Measurements from ENCODE around the gene EDN2.
A peak's percentile ranks its signal among the peaks of the same experiment; 100 is the strongest.

EDN2 gene

DNA sequence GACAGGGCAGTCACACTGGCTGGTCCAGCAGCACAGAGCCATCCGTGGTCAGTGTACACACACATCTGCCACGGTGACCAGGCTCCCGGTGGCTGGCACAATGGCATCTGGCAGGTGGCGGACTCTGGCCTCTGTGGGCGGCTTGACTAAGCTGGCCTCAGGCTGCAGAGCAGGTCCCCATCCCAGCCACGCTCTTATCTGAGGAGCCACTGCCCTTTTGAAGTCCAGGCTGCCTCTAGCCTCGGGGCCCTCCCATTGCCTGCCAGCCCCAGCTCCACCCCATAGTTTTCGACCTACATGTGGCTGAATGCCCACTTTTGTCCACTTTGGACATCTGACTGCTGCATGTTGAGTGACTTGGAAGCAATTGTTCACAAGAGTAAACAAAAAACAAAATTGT, 29.9 kb upstream of the EDN2 start:
- H3F3A ChIP-seq (ENCODE audit: insufficient read depth, low read length) = no peaks in the 10 kb centered on the region
- H3K4me2 ChIP-seq (ENCODE audit: low read depth, low read length) = no peak overlapping the region
- no peaks in the 10 kb centered on the region for H3K36me3 ChIP-seq (replicated peaks; ENCODE audit: insufficient read depth, low read length)
- H4K20me1 ChIP-seq (ENCODE audit: insufficient read depth, low read length) = no peaks in the 10 kb centered on the region
- no peak overlapping the region for H2AFZ ChIP-seq (ENCODE audit: low read length)
- H3K27me3 ChIP-seq (replicated peaks; ENCODE audit: insufficient read depth, low read length) = no peaks in the 10 kb centered on the region
- H3K4me1 ChIP-seq (ENCODE audit: low read length) = peaks cover 21% of the 10 kb centered on the region
- H3K79me2 ChIP-seq (ENCODE audit: low read length) = no peaks in the 10 kb centered on the region
- no peaks in the 10 kb centered on the region for H3K9me3 ChIP-seq (replicated peaks; ENCODE audit: insufficient read depth, low read length)
- DNase-seq = no peak
- H3K4me3 ChIP-seq (ENCODE audit: low read length) = no peak overlapping the region
- H3K9ac ChIP-seq (ENCODE audit: low read length) = no peak overlapping the region
- H3K27ac ChIP-seq (ENCODE audit: low read length) = no peak overlapping the region
- H3K9me2 ChIP-seq (replicated peaks; ENCODE audit: insufficient read depth, low read length) = no peaks in the 10 kb centered on the region
- no peak for TF ChIP-seq EZH2 (optimal IDR thresholded peaks at IDR 0.05; ENCODE audit: low read depth, low read length)
- TF ChIP-seq, protein P1, sequence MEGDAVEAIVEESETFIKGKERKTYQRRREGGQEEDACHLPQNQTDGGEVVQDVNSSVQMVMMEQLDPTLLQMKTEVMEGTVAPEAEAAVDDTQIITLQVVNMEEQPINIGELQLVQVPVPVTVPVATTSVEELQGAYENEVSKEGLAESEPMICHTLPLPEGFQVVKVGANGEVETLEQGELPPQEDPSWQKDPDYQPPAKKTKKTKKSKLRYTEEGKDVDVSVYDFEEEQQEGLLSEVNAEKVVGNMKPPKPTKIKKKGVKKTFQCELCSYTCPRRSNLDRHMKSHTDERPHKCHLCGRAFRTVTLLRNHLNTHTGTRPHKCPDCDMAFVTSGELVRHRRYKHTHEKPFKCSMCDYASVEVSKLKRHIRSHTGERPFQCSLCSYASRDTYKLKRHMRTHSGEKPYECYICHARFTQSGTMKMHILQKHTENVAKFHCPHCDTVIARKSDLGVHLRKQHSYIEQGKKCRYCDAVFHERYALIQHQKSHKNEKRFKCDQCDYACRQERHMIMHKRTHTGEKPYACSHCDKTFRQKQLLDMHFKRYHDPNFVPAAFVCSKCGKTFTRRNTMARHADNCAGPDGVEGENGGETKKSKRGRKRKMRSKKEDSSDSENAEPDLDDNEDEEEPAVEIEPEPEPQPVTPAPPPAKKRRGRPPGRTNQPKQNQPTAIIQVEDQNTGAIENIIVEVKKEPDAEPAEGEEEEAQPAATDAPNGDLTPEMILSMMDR (IDR thresholded peaks at IDR 0.05; ENCODE audit: low read length) = no peak
- no peak for TF ChIP-seq EZH2phosphoT487 (IDR thresholded peaks at IDR 0.05; ENCODE audit: low read length)

DNA sequence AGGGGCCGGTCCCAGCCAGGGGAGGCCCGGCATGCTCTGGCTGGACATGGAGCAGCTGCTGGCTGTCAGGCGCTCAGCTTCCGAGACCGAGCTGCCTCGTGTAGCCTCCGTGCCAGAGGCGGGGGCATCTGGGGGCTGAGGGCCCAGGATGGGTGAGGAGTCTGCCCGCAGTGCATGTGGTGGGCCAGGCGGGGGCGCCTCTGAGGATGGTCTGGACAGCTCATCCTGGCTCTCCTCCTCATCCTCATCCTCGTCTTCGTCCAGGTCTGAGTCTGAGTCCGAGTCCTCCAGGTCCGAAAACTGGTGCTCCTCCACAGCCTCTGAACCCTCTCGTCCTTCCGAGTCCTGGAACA, 28.9 kb upstream of the EDN2 start:
- Histone ChIP-seq H3K4me1 (ENCODE audit: low read length) (peaks cover 21% of the 10 kb centered on the region), H3K27ac (ENCODE audit: low read length) (no peak overlapping the region), H3K36me3 (replicated peaks; ENCODE audit: insufficient read depth, low read length) (no peaks in the 10 kb centered on the region), H3K9me3 (replicated peaks; ENCODE audit: insufficient read depth, low read length) (no peaks in the 10 kb centered on the region), H3K27me3 (replicated peaks; ENCODE audit: insufficient read depth, low read length) (no peaks in the 10 kb centered on the region), H3K9ac (ENCODE audit: low read length) (no peak overlapping the region), H2AFZ (ENCODE audit: low read length) (no peak overlapping the region), H3K4me2 (ENCODE audit: low read depth, low read length) (no peak overlapping the region), H4K20me1 (ENCODE audit: insufficient read depth, low read length) (no peaks in the 10 kb centered on the region), H3F3A (ENCODE audit: insufficient read depth, low read length) (no peaks in the 10 kb centered on the region), H3K4me3 (ENCODE audit: low read length) (no peak overlapping the region), H3K79me2 (ENCODE audit: low read length) (no peaks in the 10 kb centered on the region), H3K9me2 (replicated peaks; ENCODE audit: insufficient read depth, low read length) (no peaks in the 10 kb centered on the region)
- TF ChIP-seq EZH2phosphoT487 (IDR thresholded peaks at IDR 0.05; ENCODE audit: low read length) = no peak
- TF ChIP-seq, protein P1 (IDR thresholded peaks at IDR 0.05; ENCODE audit: low read length) = peak; percentile 53
- no peak for DNase-seq

DNA sequence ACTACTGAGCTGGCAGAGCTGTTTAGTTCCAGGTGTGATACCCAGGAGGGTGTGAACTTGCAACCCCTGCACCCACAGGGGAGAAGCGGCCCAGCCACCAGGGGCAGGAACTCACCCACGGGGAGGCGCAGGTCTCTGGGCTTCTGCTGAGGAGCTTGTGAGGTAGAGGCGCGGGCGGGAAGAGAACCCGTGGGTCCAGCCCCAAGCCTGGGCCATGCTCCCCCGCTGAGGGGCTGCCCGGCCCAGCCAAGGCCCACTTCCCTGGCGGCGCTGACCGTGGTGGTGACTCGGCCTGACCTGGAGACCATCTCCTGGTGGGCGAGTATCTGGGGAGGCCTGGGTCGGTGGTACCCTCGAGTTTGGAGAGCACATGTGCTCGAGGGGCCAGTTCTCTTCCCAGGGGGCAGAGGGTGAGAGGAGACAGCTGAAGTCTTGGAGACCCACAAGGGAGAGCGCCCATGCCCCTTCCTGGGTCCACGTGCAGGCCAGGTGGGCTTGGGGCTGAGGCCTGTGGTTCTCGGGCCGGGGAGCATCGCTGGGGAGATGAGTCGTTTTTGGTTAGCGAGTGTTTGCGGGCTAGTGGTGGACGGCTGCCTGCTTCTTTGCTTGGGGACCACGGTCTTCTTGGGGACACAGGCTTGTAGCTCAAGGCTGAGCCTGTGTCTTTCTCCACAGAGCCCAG, 28.4 kb upstream of the EDN2 start:
- TF ChIP-seq EZH2 (optimal IDR thresholded peaks at IDR 0.05; ENCODE audit: low read depth, low read length) (no peak), EZH2phosphoT487 (IDR thresholded peaks at IDR 0.05; ENCODE audit: low read length) (no peak)
- TF ChIP-seq, protein P1 (IDR thresholded peaks at IDR 0.05; ENCODE audit: low read length) = no peak
- Histone ChIP-seq H4K20me1 (ENCODE audit: insufficient read depth, low read length) (no peaks in the 10 kb centered on the region), H3K4me1 (ENCODE audit: low read length) (peaks cover 21% of the 10 kb centered on the region), H3K9me2 (replicated peaks; ENCODE audit: insufficient read depth, low read length) (no peaks in the 10 kb centered on the region), H3K36me3 (replicated peaks; ENCODE audit: insufficient read depth, low read length) (no peaks in the 10 kb centered on the region), H3F3A (ENCODE audit: insufficient read depth, low read length) (no peaks in the 10 kb centered on the region), H3K79me2 (ENCODE audit: low read length) (no peaks in the 10 kb centered on the region), H3K27me3 (replicated peaks; ENCODE audit: insufficient read depth, low read length) (no peaks in the 10 kb centered on the region), H3K4me3 (ENCODE audit: low read length) (no peak overlapping the region), H3K27ac (ENCODE audit: low read length) (no peak overlapping the region), H3K4me2 (ENCODE audit: low read depth, low read length) (no peak overlapping the region), H3K9ac (ENCODE audit: low read length) (no peak overlapping the region), H2AFZ (ENCODE audit: low read length) (no peak overlapping the region), H3K9me3 (replicated peaks; ENCODE audit: insufficient read depth, low read length) (no peaks in the 10 kb centered on the region)
- DNase-seq = no peak
